Panc1 (cell line): ENCODE measurements around the gene AMOTL1.

Experiments used
- POLR2AphosphoS5 ChIP-seq: IDR thresholded peaks from 2 replicates; pipeline ENCODE4 v1.6.1; 2012; ENCODE audit warnings: mild to moderate bottlenecking, low read depth, low read length, moderate library complexity
- SIN3A ChIP-seq: IDR thresholded peaks from 2 replicates; pipeline ENCODE4 v1.6.1; 2012; ENCODE audit warnings: low read depth, mild to moderate bottlenecking, low read length, moderate library complexity, borderline replicate concordance; ENCODE audit not compliant: insufficient read depth
- TCF7L2 ChIP-seq: IDR thresholded peaks from 2 replicates; pipeline ENCODE4 v1.6.1; 2011; ENCODE audit warnings: mild to moderate bottlenecking, low read depth, low read length, inconsistent platforms
- TF ChIP-seq, protein P1 (sequence below): fragments of 450-650 bp; IDR thresholded peaks from 2 replicates; pipeline ENCODE4 v1.5.1; 2017; ENCODE audit warnings: mild to moderate bottlenecking

GRCh38 chr11:94926271-94926625 lies 158.1 kb downstream of the AMOTL1 start:
- TF ChIP-seq, protein P1, sequence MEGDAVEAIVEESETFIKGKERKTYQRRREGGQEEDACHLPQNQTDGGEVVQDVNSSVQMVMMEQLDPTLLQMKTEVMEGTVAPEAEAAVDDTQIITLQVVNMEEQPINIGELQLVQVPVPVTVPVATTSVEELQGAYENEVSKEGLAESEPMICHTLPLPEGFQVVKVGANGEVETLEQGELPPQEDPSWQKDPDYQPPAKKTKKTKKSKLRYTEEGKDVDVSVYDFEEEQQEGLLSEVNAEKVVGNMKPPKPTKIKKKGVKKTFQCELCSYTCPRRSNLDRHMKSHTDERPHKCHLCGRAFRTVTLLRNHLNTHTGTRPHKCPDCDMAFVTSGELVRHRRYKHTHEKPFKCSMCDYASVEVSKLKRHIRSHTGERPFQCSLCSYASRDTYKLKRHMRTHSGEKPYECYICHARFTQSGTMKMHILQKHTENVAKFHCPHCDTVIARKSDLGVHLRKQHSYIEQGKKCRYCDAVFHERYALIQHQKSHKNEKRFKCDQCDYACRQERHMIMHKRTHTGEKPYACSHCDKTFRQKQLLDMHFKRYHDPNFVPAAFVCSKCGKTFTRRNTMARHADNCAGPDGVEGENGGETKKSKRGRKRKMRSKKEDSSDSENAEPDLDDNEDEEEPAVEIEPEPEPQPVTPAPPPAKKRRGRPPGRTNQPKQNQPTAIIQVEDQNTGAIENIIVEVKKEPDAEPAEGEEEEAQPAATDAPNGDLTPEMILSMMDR = no peak
- no peak for TF ChIP-seq POLR2AphosphoS5
- TF ChIP-seq SIN3A = no peak
- no peak for TF ChIP-seq TCF7L2
